Neural cell (in vitro differentiated cells): ENCODE data around the gene AMH.

Experiments used
- CTCF ChIP-seq: fragments of 450-650 bp; IDR thresholded peaks from 2 replicates; pipeline ENCODE4 v1.5.1; 2014; ENCODE audit warnings: antibody characterized with exemption, mild to moderate bottlenecking, moderate library complexity; ENCODE audit not compliant: poor library complexity, severe bottlenecking
- EP300 ChIP-seq: fragments of 450-650 bp; conservative IDR thresholded peaks from 2 replicates; pipeline ENCODE4 v1.6.1; 2014; ENCODE audit warnings: antibody characterized with exemption, mild to moderate bottlenecking, moderate library complexity; ENCODE audit not compliant: poor library complexity, severe bottlenecking
- EZH2 ChIP-seq: fragments of 200-600, 300-800 bp; shearing (Covaris generic), sonication (generic); IDR thresholded peaks from 2 replicates; pipeline ENCODE4 v1.6.1; 2014; ENCODE audit warnings: antibody characterized with exemption, low read length, borderline replicate concordance, mild to moderate bottlenecking; ENCODE audit not compliant: insufficient read depth, poor library complexity, severe bottlenecking
- POLR2AphosphoS5 ChIP-seq: IDR thresholded peaks from 2 replicates; pipeline ENCODE4 v1.6.1; 2012
- RAD21 ChIP-seq: fragments of 450-650 bp; conservative IDR thresholded peaks from 2 replicates; pipeline ENCODE4 v1.6.1; 2014; ENCODE audit warnings: antibody characterized with exemption, mild to moderate bottlenecking, moderate library complexity
- TAF1 ChIP-seq: IDR thresholded peaks from 2 replicates; pipeline ENCODE4 v1.6.1; 2012; ENCODE audit warnings: low read depth
- TF ChIP-seq, protein P1 (sequence below): IDR thresholded peaks from 2 replicates; pipeline ENCODE4 v1.6.1; 2012; ENCODE audit warnings: borderline replicate concordance

GRCh38 chr19:2239771-2240770 is 9.1 kb upstream of the AMH start:
- TF ChIP-seq CTCF: no peak
- TF ChIP-seq EP300: no peak
- TF ChIP-seq, protein P1, sequence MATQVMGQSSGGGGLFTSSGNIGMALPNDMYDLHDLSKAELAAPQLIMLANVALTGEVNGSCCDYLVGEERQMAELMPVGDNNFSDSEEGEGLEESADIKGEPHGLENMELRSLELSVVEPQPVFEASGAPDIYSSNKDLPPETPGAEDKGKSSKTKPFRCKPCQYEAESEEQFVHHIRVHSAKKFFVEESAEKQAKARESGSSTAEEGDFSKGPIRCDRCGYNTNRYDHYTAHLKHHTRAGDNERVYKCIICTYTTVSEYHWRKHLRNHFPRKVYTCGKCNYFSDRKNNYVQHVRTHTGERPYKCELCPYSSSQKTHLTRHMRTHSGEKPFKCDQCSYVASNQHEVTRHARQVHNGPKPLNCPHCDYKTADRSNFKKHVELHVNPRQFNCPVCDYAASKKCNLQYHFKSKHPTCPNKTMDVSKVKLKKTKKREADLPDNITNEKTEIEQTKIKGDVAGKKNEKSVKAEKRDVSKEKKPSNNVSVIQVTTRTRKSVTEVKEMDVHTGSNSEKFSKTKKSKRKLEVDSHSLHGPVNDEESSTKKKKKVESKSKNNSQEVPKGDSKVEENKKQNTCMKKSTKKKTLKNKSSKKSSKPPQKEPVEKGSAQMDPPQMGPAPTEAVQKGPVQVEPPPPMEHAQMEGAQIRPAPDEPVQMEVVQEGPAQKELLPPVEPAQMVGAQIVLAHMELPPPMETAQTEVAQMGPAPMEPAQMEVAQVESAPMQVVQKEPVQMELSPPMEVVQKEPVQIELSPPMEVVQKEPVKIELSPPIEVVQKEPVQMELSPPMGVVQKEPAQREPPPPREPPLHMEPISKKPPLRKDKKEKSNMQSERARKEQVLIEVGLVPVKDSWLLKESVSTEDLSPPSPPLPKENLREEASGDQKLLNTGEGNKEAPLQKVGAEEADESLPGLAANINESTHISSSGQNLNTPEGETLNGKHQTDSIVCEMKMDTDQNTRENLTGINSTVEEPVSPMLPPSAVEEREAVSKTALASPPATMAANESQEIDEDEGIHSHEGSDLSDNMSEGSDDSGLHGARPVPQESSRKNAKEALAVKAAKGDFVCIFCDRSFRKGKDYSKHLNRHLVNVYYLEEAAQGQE: no peak
- no peak for TF ChIP-seq EZH2
- no peak for TF ChIP-seq RAD21
- TF ChIP-seq TAF1: no peak
- TF ChIP-seq POLR2AphosphoS5: no peak
